SK-MEL-5 (cell line): Measurements from ENCODE around the gene ELANE. TPM values are rescaled to one million over a fixed set of nuclear protein-coding genes. Genes with fewer than 3 reads are reported as not detected.

Source experiments
- DNase-seq: peaks from one replicate; pipeline ENCODE4 v3.0.0-alpha.2; 2016; ENCODE audit warnings: low read depth, low spot score
- in situ Hi-C: cut with HindIII; loops from 2 replicates; pipeline ENCODE4 v1.10.0; 2016; ENCODE audit warnings: low sequenced_read_pairs, high pct_unique_total_duplicates, low pct_unique_long_range_greater_than_20kb
- small RNA-seq, 2 experiments: library from RNA; depleted of rRNA; stranded (forward); fragments of <200 nt; gene quantifications; one replicate each; pipeline ENCODE3, GENCODE V24; 2014
- total RNA-seq: library from RNA; depleted of rRNA; stranded (reverse); fragments of >200 nt; shearing (Covaris generic); gene quantifications from 2 replicates; pipeline ENCODE4 v1.2.3, GENCODE V29; 2014; rRNA removed

The ELANE gene
- total RNA-seq, 1 experiment from 2014 or later: not detected

- in situ Hi-C loops: no loop called here
- no peak for DNase-seq
Observed at GRCh38 chr19:898663-899062, 46.6 kb downstream of the ELANE start.

- no peak for DNase-seq
- in situ Hi-C loops: no loop called here
Observed at GRCh38 chr19:899336-900042, 47.4 kb downstream of the ELANE start.

- no peak for DNase-seq
- in situ Hi-C loops: no loop called here
Observed at GRCh38 chr19:900043-900301, 47.9 kb downstream of the ELANE start.

GRCh38 chr19:900302-901111, 48.4 kb downstream of the ELANE start:
- in situ Hi-C loops: no loop called here
- DNase-seq: peak; percentile 29

- in situ Hi-C loops: no loop called here
- DNase-seq: no peak
Observed at GRCh38 chr19:901216-902092, 49.4 kb downstream of the ELANE start.

GRCh38 chr19:902093-902370, 49.9 kb downstream of the ELANE start:
- in situ Hi-C loops: no loop called here
- no peak for DNase-seq

- DNase-seq: no peak
- in situ Hi-C loops: no loop called here
Observed at GRCh38 chr19:902446-903226, 50.5 kb downstream of the ELANE start.

GRCh38 chr19:903266-903797, 51.2 kb downstream of the ELANE start:
- in situ Hi-C loops: no loop called here
- DNase-seq: no peak

- DNase-seq: no peak
- in situ Hi-C loops: no loop called here
Observed at GRCh38 chr19:904545-904944, 52.4 kb downstream of the ELANE start.

Small RNAs within 50 kb of the gene (small RNA-seq; reads per million reads assigned to genes)
- 0 reads per million in 2 experiments for gene MIR3187
- gene RNU6-9: 2.3 to 3.4 reads per million in 2 experiments

Other genes starting within 250 kb of the ELANE start
- 29.0 and 37.3 TPM in 2 replicates for gene POLRMT, start 218.8 kb upstream of the ELANE start, total RNA-seq
- gene FGF22, start 212.4 kb upstream of the ELANE start, total RNA-seq: 0.24 TPM in 1 of 2 replicates, not detected in the other
- gene RNF126, start 189.1 kb upstream of the ELANE start, total RNA-seq: 29.6 and 30.0 TPM in 2 replicates
- gene FSTL3, start 175.9 kb upstream of the ELANE start, total RNA-seq: 6.4 and 7.8 TPM in 2 replicates
- not detected in 2 replicates for gene PRSS57, start 156.9 kb upstream of the ELANE start, total RNA-seq
- gene PALM, start 143.4 kb upstream of the ELANE start, total RNA-seq: 4.0 and 4.3 TPM in 2 replicates
- not detected in 2 replicates for gene MISP, start 101.2 kb upstream of the ELANE start, total RNA-seq
- gene PTBP1, start 54.9 kb upstream of the ELANE start, total RNA-seq: 124 and 140 TPM in 2 replicates
- 1.4 and 1.8 TPM in 2 replicates for gene PLPPR3, start 30.3 kb upstream of the ELANE start, total RNA-seq
- not detected in 2 replicates for gene AZU1, start 24.5 kb upstream of the ELANE start, total RNA-seq
- not detected in 2 replicates for gene PRTN3, start 11.3 kb upstream of the ELANE start, total RNA-seq
- gene CFD, start 7.4 kb downstream of the ELANE start, total RNA-seq: 1.4 and 4.3 TPM in 2 replicates
- gene MED16, start 40.9 kb downstream of the ELANE start, total RNA-seq: 3.2 and 3.9 TPM in 2 replicates
- not detected in 2 replicates for gene RNU6-9, start 41.2 kb downstream of the ELANE start, total RNA-seq
- gene R3HDM4, start 60.9 kb downstream of the ELANE start, total RNA-seq: 20.0 and 21.0 TPM in 2 replicates
- not detected in 2 replicates for gene KISS1R, start 65.0 kb downstream of the ELANE start, total RNA-seq
- 4.1 and 6.6 TPM in 2 replicates for gene ARID3A, start 73.7 kb downstream of the ELANE start, total RNA-seq
- 24.4 and 36.1 TPM in 2 replicates for gene WDR18, start 132.0 kb downstream of the ELANE start, total RNA-seq
- 0.03 TPM in 1 of 2 replicates, not detected in the other for gene GRIN3B, start 148.1 kb downstream of the ELANE start, total RNA-seq
- 44.8 and 51.8 TPM in 2 replicates for gene TMEM259, start 168.8 kb downstream of the ELANE start, total RNA-seq
- not detected in 2 replicates for gene RNU6-2, start 169.2 kb downstream of the ELANE start, total RNA-seq
- gene CNN2, start 174.3 kb downstream of the ELANE start, total RNA-seq: 11.7 and 12.1 TPM in 2 replicates
- 2.3 and 3.3 TPM in 2 replicates for gene ABCA7, start 187.8 kb downstream of the ELANE start, total RNA-seq
- 3.3 and 4.9 TPM in 2 replicates for gene ARHGAP45, start 214.9 kb downstream of the ELANE start, total RNA-seq
- 132 and 150 TPM in 2 replicates for gene POLR2E, start 243.1 kb downstream of the ELANE start, total RNA-seq